Fibroblast of the conjunctiva (primary cell): Measurements from ENCODE around the gene MSLN.

Experiments used
- DNase-seq: peaks from one replicate; pipeline ENCODE4 v3.0.0-alpha.2; 2010; ENCODE audit warnings: low read depth

The MSLN gene

GRCh38 chr16:807347-808084, 47.0 kb downstream of the MSLN start:
- DNase-seq, result peak; percentile 83

- no peak for DNase-seq
Measured at GRCh38 chr16:808085-808386, 47.5 kb downstream of the MSLN start.

GRCh38 chr16:813204-813915, 52.8 kb downstream of the MSLN start:
- no peak for DNase-seq

DNA sequence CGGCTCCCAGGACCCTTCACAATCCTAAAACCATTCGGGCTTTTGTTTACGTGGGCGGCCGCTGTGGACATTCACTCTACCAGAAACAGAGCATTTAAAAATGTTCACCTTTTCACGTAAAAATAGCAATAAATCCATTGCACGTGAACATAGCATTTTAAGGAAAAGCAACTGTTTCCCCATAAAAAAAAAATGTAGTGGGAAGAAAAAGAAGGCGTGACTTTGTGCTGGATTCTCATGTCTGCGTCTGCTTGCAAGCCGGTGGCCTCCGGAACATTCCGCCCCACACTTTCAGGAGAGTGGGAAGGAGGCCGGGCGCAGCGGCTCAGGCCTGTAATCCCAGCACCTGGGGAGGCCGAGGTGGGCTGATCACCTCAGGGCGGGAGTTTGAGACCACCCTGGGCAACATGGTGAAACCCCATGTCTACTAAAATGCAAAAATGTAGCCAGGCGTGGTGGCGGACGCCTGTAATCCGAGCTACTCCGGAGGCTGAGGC, 53.4 kb downstream of the MSLN start:
- DNase-seq, result no peak

- no peak for DNase-seq
Measured at GRCh38 chr16:814974-815373, 54.4 kb downstream of the MSLN start.

DNA sequence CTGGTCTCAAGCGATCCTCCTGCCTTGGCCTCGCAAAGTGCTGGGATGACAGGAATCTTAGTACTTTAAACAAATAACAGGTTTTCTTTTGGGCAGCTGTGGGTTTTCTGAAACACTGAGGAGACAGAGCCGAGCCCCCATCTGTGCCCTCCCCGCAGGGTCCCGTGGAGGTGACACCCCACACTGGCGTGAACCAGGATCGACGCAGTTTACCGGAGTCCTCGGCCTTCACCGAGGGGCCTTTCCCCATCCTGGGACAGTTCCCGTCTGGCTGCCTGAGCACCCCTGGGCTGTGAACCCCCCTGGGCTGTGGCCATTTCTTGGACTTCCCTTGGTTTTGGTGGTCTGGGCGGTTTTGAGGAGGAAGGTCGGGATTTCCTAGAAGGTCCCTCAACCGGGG, 55.3 kb downstream of the MSLN start:
- no peak for DNase-seq

DNA sequence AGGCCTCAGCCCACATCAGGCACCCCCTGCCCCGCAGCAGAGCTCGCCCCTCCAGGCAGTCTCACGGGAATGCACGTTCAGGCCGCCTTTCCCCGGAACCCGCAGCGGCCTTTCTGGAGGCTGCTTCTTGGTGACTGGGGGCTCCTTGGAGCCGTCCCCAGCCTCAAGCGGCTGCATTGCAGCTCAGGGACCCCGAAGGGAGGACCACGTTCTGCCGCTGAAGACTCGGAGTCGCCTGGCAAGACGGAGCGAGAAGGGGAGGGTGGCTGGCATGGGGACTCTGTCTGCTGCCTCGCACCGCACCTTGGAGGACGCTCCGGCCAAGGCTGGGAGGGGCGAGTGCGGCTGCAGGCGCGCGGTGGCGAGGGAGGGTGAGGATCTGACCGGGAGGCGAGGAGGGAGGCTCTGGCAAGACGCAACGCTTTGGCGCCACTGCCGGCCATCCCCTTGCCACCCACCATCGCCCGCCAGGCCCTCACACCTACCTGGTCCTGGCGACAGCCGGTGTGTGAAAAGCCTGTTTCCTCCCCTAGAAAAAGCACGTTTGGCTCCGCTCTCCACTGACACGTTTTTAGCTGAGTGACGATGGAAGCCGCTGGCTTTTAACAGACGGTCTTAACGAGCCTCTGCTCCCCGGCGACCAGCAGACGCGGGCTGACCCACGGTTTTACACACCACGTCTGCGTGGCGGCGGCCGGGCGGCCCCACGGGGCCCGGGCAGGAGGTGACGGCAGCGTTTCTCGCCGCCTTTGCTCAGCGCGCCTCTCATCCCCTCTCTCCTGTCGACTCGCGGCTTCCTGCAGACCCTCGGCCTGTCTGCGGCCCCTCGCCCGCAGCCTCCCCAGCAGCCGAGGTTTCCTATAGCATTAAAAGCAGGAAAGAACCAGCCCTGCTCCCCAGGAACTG, 56.7 kb downstream of the MSLN start:
- DNase-seq, result no peak

- no peak for DNase-seq
Measured at GRCh38 chr16:818132-818531, 57.6 kb downstream of the MSLN start.
